Measurements from ENCODE around the gene CCL1. TPM values are rescaled to one million over a fixed set of nuclear protein-coding genes. Genes with fewer than 3 reads are reported as not detected.
"Not testable (repeated sequence)": the region's sequence is repeated elsewhere in the genome, so short reads cannot be mapped to it uniquely, and the experiment has no call there.

Gene CCL1
- total and polyA plus RNA-seq, 12 donors: not detected

GRCh38 chr17:34347063-34347462 is 16.0 kb downstream of the CCL1 start:
- intact Hi-C loops (cut with DNase I): no loop called here
- no peaks in the 10 kb centered on the region for H3K9me3 ChIP-seq
- ATAC-seq (no peak), DNase-seq (no peak)
- H3K4me3 ChIP-seq: no peak overlapping the region
- no peak overlapping the region for H3K27ac ChIP-seq
- H3K36me3 ChIP-seq: no peaks in the 10 kb centered on the region
- peaks cover 0 to 9% (median 0%) of the 10 kb centered on the region in 7 donors for H3K27me3 ChIP-seq
- no peaks in the 10 kb centered on the region for H3K4me1 ChIP-seq
- 71 to 77% methylated on average over 4 of the region's 4 CpGs for WGBS, 2 donors
- TF ChIP-seq, protein P1, sequence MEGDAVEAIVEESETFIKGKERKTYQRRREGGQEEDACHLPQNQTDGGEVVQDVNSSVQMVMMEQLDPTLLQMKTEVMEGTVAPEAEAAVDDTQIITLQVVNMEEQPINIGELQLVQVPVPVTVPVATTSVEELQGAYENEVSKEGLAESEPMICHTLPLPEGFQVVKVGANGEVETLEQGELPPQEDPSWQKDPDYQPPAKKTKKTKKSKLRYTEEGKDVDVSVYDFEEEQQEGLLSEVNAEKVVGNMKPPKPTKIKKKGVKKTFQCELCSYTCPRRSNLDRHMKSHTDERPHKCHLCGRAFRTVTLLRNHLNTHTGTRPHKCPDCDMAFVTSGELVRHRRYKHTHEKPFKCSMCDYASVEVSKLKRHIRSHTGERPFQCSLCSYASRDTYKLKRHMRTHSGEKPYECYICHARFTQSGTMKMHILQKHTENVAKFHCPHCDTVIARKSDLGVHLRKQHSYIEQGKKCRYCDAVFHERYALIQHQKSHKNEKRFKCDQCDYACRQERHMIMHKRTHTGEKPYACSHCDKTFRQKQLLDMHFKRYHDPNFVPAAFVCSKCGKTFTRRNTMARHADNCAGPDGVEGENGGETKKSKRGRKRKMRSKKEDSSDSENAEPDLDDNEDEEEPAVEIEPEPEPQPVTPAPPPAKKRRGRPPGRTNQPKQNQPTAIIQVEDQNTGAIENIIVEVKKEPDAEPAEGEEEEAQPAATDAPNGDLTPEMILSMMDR (IDR thresholded peaks at IDR 0.05): no peak

DNA sequence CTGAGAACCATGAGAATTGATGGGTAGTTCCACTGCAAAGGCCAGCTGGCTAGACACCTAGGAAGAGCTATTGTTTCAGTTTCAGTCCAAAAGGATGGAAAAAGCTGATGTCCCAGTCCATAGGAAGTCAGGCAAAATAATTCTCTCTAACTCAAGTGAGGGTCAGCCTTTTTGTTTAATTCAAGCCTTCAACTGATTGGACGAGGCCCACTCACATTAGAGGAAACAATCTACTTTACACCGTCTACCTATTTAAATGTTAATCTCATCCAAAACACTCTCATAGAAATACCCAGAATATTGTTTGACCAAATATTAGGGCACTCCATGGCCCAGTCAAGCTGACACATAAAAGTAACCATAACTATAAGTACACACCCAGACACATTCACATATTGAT is 21.1 kb downstream of the CCL1 start:
- Histone ChIP-seq H3K36me3 (no peaks in the 10 kb centered on the region), H3K27ac (no peak overlapping the region), H3K4me1 (no peaks in the 10 kb centered on the region), H3K27me3 (peaks cover 0 to 9% (median 0%) of the 10 kb centered on the region in 7 donors), H3K9me3 (no peaks in the 10 kb centered on the region), H3K4me3 (no peak overlapping the region)
- ATAC-seq (no peak), DNase-seq (no peak)
- intact Hi-C loops (cut with DNase I): no loop called here
- TF ChIP-seq, protein P1 (IDR thresholded peaks at IDR 0.05): no peak
- 64 to 97% methylated on average over 2 of the region's 2 CpGs for WGBS, 2 donors

- Histone ChIP-seq H3K27me3 (peaks cover 0 to 4% (median 0%) of the 10 kb centered on the region in 7 donors), H3K4me1 (no peaks in the 10 kb centered on the region), H3K27ac (no peak overlapping the region), H3K4me3 (no peak overlapping the region), H3K9me3 (no peaks in the 10 kb centered on the region), H3K36me3 (no peaks in the 10 kb centered on the region)
- WGBS, 2 donors: 86 to 87% methylated on average over 3 of the region's 3 CpGs
- ATAC-seq (no peak), DNase-seq (no peak)
- intact Hi-C loops (cut with DNase I): no loop called here
- TF ChIP-seq, protein P1 (IDR thresholded peaks at IDR 0.05): no peak
Measured at GRCh38 chr17:34339138-34339770, 23.8 kb downstream of the CCL1 start.

GRCh38 chr17:34337701-34338100 is 25.3 kb downstream of the CCL1 start:
- H3K4me3 ChIP-seq: no peak overlapping the region
- DNase-seq: no peak
- no peak overlapping the region for H3K27ac ChIP-seq
- no peaks in the 10 kb centered on the region for H3K9me3 ChIP-seq
- 66 to 70% methylated on average over 1 of the region's 1 CpG for WGBS, 2 donors
- no peaks in the 10 kb centered on the region for H3K36me3 ChIP-seq
- no peak for ATAC-seq
- no peaks in the 10 kb centered on the region for H3K27me3 ChIP-seq
- TF ChIP-seq, protein P1 (IDR thresholded peaks at IDR 0.05): no peak
- intact Hi-C loops (cut with DNase I): no loop called here
- H3K4me1 ChIP-seq: no peaks in the 10 kb centered on the region

- H3K27ac ChIP-seq; ATAC-seq; intact Hi-C loops (cut with DNase I); DNase-seq; H3K4me1 ChIP-seq; H3K27me3 ChIP-seq; H3K4me3 ChIP-seq; H3K36me3 ChIP-seq: not testable (repeated sequence)
- 58 to 73% methylated on average over 4 of the region's 4 CpGs for WGBS, 2 donors
- peaks cover 0 to 22% (median 13%) of the 10 kb centered on the region in 11 donors for H3K9me3 ChIP-seq
Measured at GRCh38 chr17:34327580-34327979, 35.5 kb downstream of the CCL1 start.
